HG03175 (cell line): ENCODE results near the gene PIGU.
A peak's percentile ranks its signal among the peaks of the same experiment; 100 is the strongest.

Experiments used
- ATAC-seq: cut with Tn5 transposase; IDR thresholded peaks from one replicate; pipeline ENCODE4 v1.9.1; 2021; ENCODE audit warnings: mild to moderate bottlenecking, moderate library complexity; ENCODE audit not compliant: unreplicated experiment

PIGU gene

GRCh38 chr20:34579979-34580940, 96.6 kb downstream of the PIGU start:
- ATAC-seq = peak; percentile 66

- no peak for ATAC-seq
These were observed 97.5 kb downstream of the PIGU start for GRCh38 chr20:34579191-34579978.

- no peak for ATAC-seq
These were observed 98.4 kb downstream of the PIGU start for GRCh38 chr20:34578521-34578920.

- no peak for ATAC-seq
These were observed 98.9 kb downstream of the PIGU start for GRCh38 chr20:34578025-34578424.

- ATAC-seq = no peak
These were observed 99.8 kb downstream of the PIGU start for GRCh38 chr20:34577061-34577460.

GRCh38 chr20:34575756-34576155, 101.1 kb downstream of the PIGU start:
- ATAC-seq = no peak

- no peak for ATAC-seq
These were observed 101.6 kb downstream of the PIGU start for GRCh38 chr20:34575271-34575670.

GRCh38 chr20:34574861-34575260, 102.0 kb downstream of the PIGU start:
- ATAC-seq = no peak

- no peak for ATAC-seq
These were observed 102.5 kb downstream of the PIGU start for GRCh38 chr20:34574426-34574825.

- ATAC-seq = no peak
These were observed 103.2 kb downstream of the PIGU start for GRCh38 chr20:34573541-34574300.

GRCh38 chr20:34571753-34572152, 105.1 kb downstream of the PIGU start:
- no peak for ATAC-seq

GRCh38 chr20:34570859-34571306, 106.0 kb downstream of the PIGU start:
- ATAC-seq = no peak

GRCh38 chr20:34569598-34569997, 107.3 kb downstream of the PIGU start:
- ATAC-seq = no peak

- ATAC-seq = no peak
These were observed 108.7 kb downstream of the PIGU start for GRCh38 chr20:34567892-34568865.

- no peak for ATAC-seq
These were observed 109.7 kb downstream of the PIGU start for GRCh38 chr20:34566978-34567891.

GRCh38 chr20:34564833-34565232, 112.1 kb downstream of the PIGU start:
- ATAC-seq = no peak

GRCh38 chr20:34562641-34563040, 114.3 kb downstream of the PIGU start:
- ATAC-seq = no peak

GRCh38 chr20:34561661-34562060, 115.2 kb downstream of the PIGU start:
- ATAC-seq = no peak

GRCh38 chr20:34560614-34561013, 116.3 kb downstream of the PIGU start:
- no peak for ATAC-seq
